SK-N-MC (cell line): ENCODE data around the gene TAOK2.

Experiments
- EZH2 ChIP-seq: fragments of 200-600 bp; sonication (generic); IDR thresholded peaks from one replicate; pipeline ENCODE4 v1.6.1; 2017; ENCODE audit warnings: antibody characterized with exemption
- FOXP2 ChIP-seq: optimal IDR thresholded peaks from 2 replicates; pipeline ENCODE3; 2011; ENCODE audit warnings: mild to moderate bottlenecking, moderate library complexity; ENCODE audit not compliant: insufficient read depth; ENCODE audit errors: extremely low read length, control extremely low read depth
- POLR2AphosphoS5 ChIP-seq: IDR thresholded peaks from 2 replicates; pipeline ENCODE4 v1.6.1; 2012; ENCODE audit warnings: mild to moderate bottlenecking, low read depth, low read length, borderline replicate concordance

GRCh38 chr16:29990034-29990433, 16.4 kb downstream of the TAOK2 start:
- TF ChIP-seq FOXP2: no peak
- TF ChIP-seq POLR2AphosphoS5: no peak
- no peak for TF ChIP-seq EZH2
